Prostate gland (tissue), 2 donors: ENCODE results near the gene ADI1.

Source experiments
- CTCF ChIP-seq, 4 experiments: fragments of 200-600 bp in 2 of 4; fragments of 450-650 bp in 2 of 4; sonication (generic) in 2 of 4; IDR thresholded peaks; 1 replicate in 3 of 4; 2 replicates in 1 of 4; pipeline ENCODE4 v1.5.1; 2016 to 2019; ENCODE audit warnings: antibody characterized with exemption in 4 of 4, mild to moderate bottlenecking in 2 of 4, moderate library complexity in 2 of 4
- POLR2AphosphoS5 ChIP-seq: sonication (generic); formaldehyde crosslinking; IDR thresholded peaks from one replicate; pipeline ENCODE4 v1.6.1; 2017; ENCODE audit warnings: antibody characterized with exemption

GRCh38 chr2:3487432-3487831 lies 31.9 kb downstream of the ADI1 start:
- TF ChIP-seq POLR2AphosphoS5: no peak
- no peak for TF ChIP-seq CTCF (IDR thresholded peaks at IDR 0.05)
